ENCODE measurements around the gene RBM25.

GRCh38 chr14:73091044-73091443 is 32.7 kb downstream of the RBM25 start:
- no peak for TF ChIP-seq POLR2A (IDR thresholded peaks at IDR 0.05)
- TF ChIP-seq CTCF (IDR thresholded peaks at IDR 0.05) = no peak
